GM10847 (cell line): ENCODE measurements around the gene NLGN1.

Experiments
- POLR2A ChIP-seq: IDR thresholded peaks from 2 replicates; pipeline ENCODE4 v1.6.1; 2011; ENCODE audit not compliant: insufficient read length; ENCODE audit errors: extremely low read depth

Gene NLGN1

GRCh38 chr3:174199696-174200095, 802.2 kb downstream of the NLGN1 start:
- no peak for TF ChIP-seq POLR2A

- no peak for TF ChIP-seq POLR2A
Observed at GRCh38 chr3:174202116-174202515, 804.6 kb downstream of the NLGN1 start.

- no peak for TF ChIP-seq POLR2A
Observed at GRCh38 chr3:174202561-174202960, 805.0 kb downstream of the NLGN1 start.

GRCh38 chr3:174204765-174205164, 807.2 kb downstream of the NLGN1 start:
- TF ChIP-seq POLR2A = no peak

- no peak for TF ChIP-seq POLR2A
Observed at GRCh38 chr3:174206607-174207192, 809.2 kb downstream of the NLGN1 start.

GRCh38 chr3:174208161-174208560, 810.6 kb downstream of the NLGN1 start:
- no peak for TF ChIP-seq POLR2A

- no peak for TF ChIP-seq POLR2A
Observed at GRCh38 chr3:174215456-174215855, 817.9 kb downstream of the NLGN1 start.

GRCh38 chr3:174216019-174216418, 818.5 kb downstream of the NLGN1 start:
- no peak for TF ChIP-seq POLR2A

GRCh38 chr3:174216946-174217718, 819.6 kb downstream of the NLGN1 start:
- no peak for TF ChIP-seq POLR2A

GRCh38 chr3:174218016-174218415, 820.5 kb downstream of the NLGN1 start:
- no peak for TF ChIP-seq POLR2A

- no peak for TF ChIP-seq POLR2A
Observed at GRCh38 chr3:174219738-174220137, 822.2 kb downstream of the NLGN1 start.

GRCh38 chr3:174220775-174221554, 823.4 kb downstream of the NLGN1 start:
- TF ChIP-seq POLR2A = no peak

- TF ChIP-seq POLR2A = no peak
Observed at GRCh38 chr3:174223042-174223441, 825.5 kb downstream of the NLGN1 start.

- TF ChIP-seq POLR2A = no peak
Observed at GRCh38 chr3:174223626-174224025, 826.1 kb downstream of the NLGN1 start.

- TF ChIP-seq POLR2A = no peak
Observed at GRCh38 chr3:174229916-174230315, 832.4 kb downstream of the NLGN1 start.
